ENCODE results near the gene KCNT2. TPM values are rescaled to one million over a fixed set of nuclear protein-coding genes. Genes with fewer than 3 reads are reported as not detected.

Gene KCNT2
- polyA plus RNA-seq, 2 of the 4 experiments (the other 2 are of a cell fraction) = 0.14 to 1.7 TPM

- peaks cover 5% of the 10 kb centered on the region; the same call in 1 of the 3 replicates for H3K9me3 ChIP-seq
- ATAC-seq (peak in 1 of 2 experiments; percentile 68; a peak in 3 of 6 replicates), FAIRE-seq (peak; percentile 51), DNase-seq (ENCODE audit: low read depth in 1 of 2, low spot score in 1 of 2) (peak; percentile 1 to 59)
- peak overlapping the region; percentile 38 for H3K4me3 ChIP-seq
- CTCF ChIA-PET = no interaction called here
- no peak for TF ChIP-seq ZFP36 (IDR thresholded peaks at IDR 0.05; ENCODE audit: borderline replicate concordance, partially characterized antibody)
- no peak for TF ChIP-seq KDM1A (IDR thresholded peaks at IDR 0.05; ENCODE audit: low read depth)
- no peak for TF ChIP-seq FOSL2 (IDR thresholded peaks at IDR 0.05)
- peak; percentile 89 for TF ChIP-seq FOSL2 (CRISPR knock-in tag; IDR thresholded peaks at IDR 0.05)
- TF ChIP-seq MAFK (IDR thresholded peaks at IDR 0.05; ENCODE audit: partially characterized antibody) = peak; percentile 86
- POLR2A ChIA-PET = no interaction called here
- peak overlapping the region; percentile 88 for H3K4me2 ChIP-seq
- peak overlapping the region in 1 of 2 experiments; percentile 56; a peak in 4 of 6 replicates for H3K27ac ChIP-seq
- WGBS (ENCODE audit: missing lambda C conversion rate) = 9% methylated on average over 2 of the region's 2 CpGs
- H3K4me1 ChIP-seq = peaks cover 17% of the 10 kb centered on the region; the same call in 2 of the 3 replicates
Measured at GRCh38 chr1:196558411-196558810, 49.8 kb downstream of the KCNT2 start.

- Histone ChIP-seq H3K4me3 (peak overlapping the region; percentile 38; the same call in 2 of the 3 replicates), H3K27ac (peak overlapping the region in 1 of 2 experiments; percentile 56; a peak in 2 of 6 replicates), H3K9me3 (peaks cover 5% of the 10 kb centered on the region; the same call in 1 of the 3 replicates), H3K4me2 (peak overlapping the region; percentile 88), H3K4me1 (peaks cover 17% of the 10 kb centered on the region; the same call in 2 of the 3 replicates)
- TF ChIP-seq RAD21 (conservative IDR thresholded peaks at IDR 0.05 in 1 of 2, IDR thresholded peaks at IDR 0.05 in 1 of 2) (no peak), CEBPB (IDR thresholded peaks at IDR 0.05) (peak; percentile 42 to 43; a peak in 2 of 4 replicates)
- WGBS (ENCODE audit: missing lambda C conversion rate) = 70% methylated on average over 2 of the region's 2 CpGs
- FAIRE-seq = no peak
- CTCF ChIA-PET = interaction anchor here (0.6 kb wide), 1 partner anchor 19 kb away, joined by 3 read pairs; no protein-coding TSS in a partner anchor
- POLR2A ChIA-PET = no interaction called here
- DNase-seq (ENCODE audit: low read depth in 1 of 2, low spot score in 1 of 2) = no peak
- ATAC-seq = no peak
Measured at GRCh38 chr1:196557797-196558196, 50.4 kb downstream of the KCNT2 start.

- POLR2A ChIA-PET = no interaction called here
- FAIRE-seq = no peak
Measured at GRCh38 chr1:196550731-196551130, 57.5 kb downstream of the KCNT2 start.

GRCh38 chr1:196546272-196547111 is 61.7 kb downstream of the KCNT2 start:
- no peaks in the 10 kb centered on the region for H3K9me3 ChIP-seq
- CTCF ChIA-PET = no interaction called here
- no peak overlapping the region for H3K27ac ChIP-seq
- H3K4me2 ChIP-seq = no peak overlapping the region
- H3K4me3 ChIP-seq = no peak overlapping the region
- peak; percentile 70 for FAIRE-seq
- DNase-seq (ENCODE audit: low read depth in 1 of 2, low spot score in 1 of 2) = no peak
- POLR2A ChIA-PET = no interaction called here
- ATAC-seq = no peak
- peaks cover 9% of the 10 kb centered on the region; the same call in 1 of the 3 replicates for H3K4me1 ChIP-seq
- TF ChIP-seq EHF (CRISPR knock-in tag; IDR thresholded peaks at IDR 0.05) = no peak
- 63% methylated on average over 3 of the region's 3 CpGs for WGBS (ENCODE audit: missing lambda C conversion rate)

More at GRCh38 chr1:196550731-196551130, 57.5 kb downstream of the KCNT2 start:
- TF ChIP-seq ZNF302 (CRISPR knock-in tag; IDR thresholded peaks at IDR 0.05) = no peak
- no peak for TF ChIP-seq REST (IDR thresholded peaks at IDR 0.05)
- no peak overlapping the region for H3K4me3 ChIP-seq
- peaks cover 9% of the 10 kb centered on the region; the same call in 1 of the 3 replicates for H3K4me1 ChIP-seq
- no peak overlapping the region for H3K27ac ChIP-seq
- peak in 1 of 2 experiments; percentile 61; a peak in 2 of 6 replicates for ATAC-seq
- H3K9me3 ChIP-seq = 0 out of 3 replicates have a peak, but pooled peaks cover under 1% of the 10 kb centered on the region
- CTCF ChIA-PET = no interaction called here
- peak overlapping the region; percentile 26; the same call in 2 of the 3 replicates for H3K4me2 ChIP-seq
- DNase-seq (ENCODE audit: low read depth in 1 of 2, low spot score in 1 of 2) = peak in 1 of 2 experiments; percentile 17

- H3K27ac ChIP-seq = no peak overlapping the region
- no peak overlapping the region for H3K4me3 ChIP-seq
- no peaks in the 10 kb centered on the region for H3K9me3 ChIP-seq
- WGBS (ENCODE audit: missing lambda C conversion rate) = 94% methylated on average over 1 of the region's 1 CpG
- POLR2A ChIA-PET = no interaction called here
- FAIRE-seq = no peak
- DNase-seq (ENCODE audit: low read depth in 1 of 2, low spot score in 1 of 2) = no peak
- ATAC-seq = no peak
- H3K4me1 ChIP-seq = peaks cover under 1% of the 10 kb centered on the region; the same call in 1 of the 3 replicates
- no peak for TF ChIP-seq CTCF (IDR thresholded peaks at IDR 0.05)
- no peak for TF ChIP-seq ZNF302 (CRISPR knock-in tag; IDR thresholded peaks at IDR 0.05)
- no peak for TF ChIP-seq KDM1A (IDR thresholded peaks at IDR 0.05; ENCODE audit: low read depth)
- TF ChIP-seq RARB (CRISPR knock-in tag; IDR thresholded peaks at IDR 0.05) = no peak
- TF ChIP-seq RCOR1 (IDR thresholded peaks at IDR 0.05; ENCODE audit: low read depth, low read length) = no peak
- CTCF ChIA-PET = no interaction called here
- no peak overlapping the region for H3K4me2 ChIP-seq
Measured at GRCh38 chr1:196545222-196545621, 63.0 kb downstream of the KCNT2 start.

Data from A549 (cell line).